HepG2 (cell line): ENCODE data around the gene ZNRD2. TPM values are rescaled to one million over a fixed set of nuclear protein-coding genes. Genes with fewer than 3 reads are reported as not detected.

Source experiments
- ARNT2 ChIP-seq: sonication (generic); formaldehyde crosslinking; IDR thresholded peaks from 2 replicates; pipeline ENCODE4 v1.8.0; 2022; ENCODE audit warnings: mild to moderate bottlenecking, low read depth, missing genetic modification reagents, moderate library complexity
- HOXA5 ChIP-seq: sonication (generic); formaldehyde crosslinking; IDR thresholded peaks from 2 replicates; pipeline ENCODE4 v1.4.0; 2020; ENCODE audit warnings: missing genetic modification reagents
- JUNB ChIP-seq: sonication (generic); formaldehyde crosslinking; IDR thresholded peaks from 2 replicates; pipeline ENCODE4 v1.8.0; 2022; ENCODE audit warnings: missing genetic modification reagents, mild to moderate bottlenecking, borderline replicate concordance
- MED13 ChIP-seq: sonication (generic); formaldehyde crosslinking; IDR thresholded peaks from 2 replicates; pipeline ENCODE4 v1.5.0; 2020; ENCODE audit warnings: missing genetic modification reagents
- MLX ChIP-seq: IDR thresholded peaks from 2 replicates; pipeline ENCODE4 v1.6.1; 2016
- MTA3 ChIP-seq: sonication (generic); formaldehyde crosslinking; IDR thresholded peaks from 2 replicates; pipeline ENCODE4 v1.4.0; 2020; ENCODE audit warnings: missing genetic modification reagents
- PHF8 ChIP-seq: sonication (generic); formaldehyde crosslinking; IDR thresholded peaks from 2 replicates; pipeline ENCODE4 v1.5.0; 2020; ENCODE audit warnings: missing genetic modification reagents
- SMAD9 ChIP-seq: sonication (generic); formaldehyde crosslinking; IDR thresholded peaks from 2 replicates; pipeline ENCODE4 v1.5.1; 2020; ENCODE audit warnings: mild to moderate bottlenecking, missing genetic modification reagents
- SOX6 ChIP-seq, 2 experiments: fragments of 450-650 bp in 1 of 2; sonication (generic) in 1 of 2; formaldehyde crosslinking in 1 of 2; IDR thresholded peaks; 2 replicates each; pipeline versions ENCODE4 v1.4.0 to v1.6.1; 2017 to 2020; ENCODE audit warnings: antibody characterized with exemption in 1 of 2, mild to moderate bottlenecking in 1 of 2, missing genetic modification reagents in 1 of 2
- TFE3 ChIP-seq: IDR thresholded peaks from 2 replicates; pipeline ENCODE4 v1.6.1; 2016
- TIGD3 ChIP-seq: sonication (generic); formaldehyde crosslinking; IDR thresholded peaks from 2 replicates; pipeline ENCODE4 v1.5.1; 2020; ENCODE audit warnings: mild to moderate bottlenecking, missing genetic modification reagents, borderline replicate concordance
- ZBTB14 ChIP-seq: sonication (generic); formaldehyde crosslinking; IDR thresholded peaks from 2 replicates; pipeline ENCODE4 v1.4.0; 2020; ENCODE audit warnings: missing genetic modification reagents
- ZBTB7A ChIP-seq: sonication (generic); formaldehyde crosslinking; IDR thresholded peaks from 2 replicates; pipeline ENCODE4 v1.8.0; 2022; ENCODE audit warnings: mild to moderate bottlenecking, missing genetic modification reagents
- ZFP37 ChIP-seq: sonication (generic); formaldehyde crosslinking; IDR thresholded peaks from 2 replicates; pipeline ENCODE4 v1.4.0; 2020; ENCODE audit warnings: missing genetic modification reagents, borderline replicate concordance
- ZNF597 ChIP-seq: sonication (generic); formaldehyde crosslinking; IDR thresholded peaks from 2 replicates; pipeline ENCODE4 v1.5.0; 2020; ENCODE audit warnings: missing genetic modification reagents
- ZNF710 ChIP-seq: sonication (generic); formaldehyde crosslinking; IDR thresholded peaks from 2 replicates; pipeline ENCODE4 v1.5.0; 2020; ENCODE audit warnings: mild to moderate bottlenecking, missing genetic modification reagents, borderline replicate concordance
- ZNF83 ChIP-seq: sonication (generic); formaldehyde crosslinking; IDR thresholded peaks from 2 replicates; pipeline ENCODE4 v1.4.0; 2020; ENCODE audit warnings: missing genetic modification reagents, mild to moderate bottlenecking, borderline replicate concordance
- ZNF878 ChIP-seq: sonication (generic); formaldehyde crosslinking; IDR thresholded peaks from 2 replicates; pipeline ENCODE4 v1.8.1; 2023; ENCODE audit warnings: mild to moderate bottlenecking, missing genetic modification reagents, moderate library complexity
- polyA plus RNA-seq, 8 experiments: library from polyadenylated mRNA; depleted of rRNA in 3 of 8; stranded (reverse) in 7 of 8; unstranded in 1 of 8; fragments of >200 nt; fragmentation: Illumina TruSeq in 4 of 8; extraction: Trizol in 4 of 8; gene quantifications; 2 replicates each; pipeline versions ENCODE4 v1.2.1 to v1.2.3, GENCODE V29; 2011 to 2016; ENCODE audit warnings: low read depth in 4 of 8, missing spikeins in 1 of 8, mixed read lengths in 1 of 8; ENCODE audit not compliant: insufficient read depth in 1 of 8
- total RNA-seq, 5 experiments: library from RNA; depleted of rRNA; stranded (reverse); fragments of >200 nt; fragmentation: Illumina TruSeq; extraction: Trizol; gene quantifications; 2 replicates each; pipeline ENCODE4 v1.2.3, GENCODE V29; 2016; ENCODE audit warnings: low read depth in 1 of 5
- TF ChIP-seq, protein P1 (sequence below): IDR thresholded peaks from 2 replicates; pipeline ENCODE4 v1.6.1; 2012; ENCODE audit warnings: inconsistent platforms
- TF ChIP-seq, protein P2 (sequence below): sonication (generic); formaldehyde crosslinking; IDR thresholded peaks from 2 replicates; pipeline ENCODE4 v1.8.0; 2022; ENCODE audit warnings: mild to moderate bottlenecking, missing genetic modification reagents, moderate library complexity

Gene ZNRD2
- total and polyA plus RNA-seq, 2 of the 13 experiments (the other 11 are each of a cell fraction or from before 2014, with no cell fraction given): 29.2 to 34.0 TPM

DNA sequence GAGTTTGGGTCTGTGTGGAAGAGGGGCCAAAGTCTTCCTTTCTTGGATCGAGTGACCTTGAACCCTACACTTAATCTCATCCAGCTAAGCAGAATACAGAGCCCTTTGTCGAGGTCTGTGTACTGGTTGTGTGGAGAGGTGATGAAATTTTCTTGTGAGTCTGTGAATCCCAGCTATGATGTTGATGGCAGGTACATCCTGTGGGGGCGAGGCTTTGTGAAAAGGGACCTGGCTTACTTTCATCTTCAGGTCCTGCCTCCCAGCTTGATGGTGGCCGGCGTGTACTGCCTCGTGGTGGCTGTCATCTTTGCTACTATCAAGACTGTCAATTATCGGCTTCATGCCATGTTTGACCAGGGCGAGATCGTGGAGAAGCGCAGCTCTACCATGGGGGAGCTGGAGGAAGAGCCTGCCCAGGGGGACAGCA is 46.3 kb downstream of the ZNRD2 start (continued):
- TF ChIP-seq TIGD3 (CRISPR knock-in tag): no peak
- TF ChIP-seq SMAD9: no peak
- TF ChIP-seq ARNT2: no peak
- TF ChIP-seq HOXA5 (CRISPR knock-in tag): no peak
- no peak for TF ChIP-seq TFE3 (CRISPR knock-in tag)
- no peak for TF ChIP-seq ZNF710 (CRISPR knock-in tag)
- TF ChIP-seq ZNF597: no peak
- no peak for TF ChIP-seq JUNB (CRISPR knock-in tag)
- no peak for TF ChIP-seq ZBTB14 (CRISPR knock-in tag)
- TF ChIP-seq ZNF878 (CRISPR knock-in tag): no peak
- TF ChIP-seq, protein P1, sequence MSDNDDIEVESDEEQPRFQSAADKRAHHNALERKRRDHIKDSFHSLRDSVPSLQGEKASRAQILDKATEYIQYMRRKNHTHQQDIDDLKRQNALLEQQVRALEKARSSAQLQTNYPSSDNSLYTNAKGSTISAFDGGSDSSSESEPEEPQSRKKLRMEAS: no peak
- TF ChIP-seq ZBTB7A (CRISPR knock-in tag): no peak
- no peak for TF ChIP-seq SOX6 (IDR thresholded peaks at IDR 0.05)
- peak; percentile 73; the same call in 1 of the 2 replicates for TF ChIP-seq SOX6 (CRISPR knock-in tag; IDR thresholded peaks at IDR 0.05)
- TF ChIP-seq MLX: 0 out of 2 replicates have a peak, but pooled peaks have one; percentile 23
- no peak for TF ChIP-seq MED13 (CRISPR knock-in tag)
- no peak for TF ChIP-seq PHF8 (CRISPR knock-in tag)
- TF ChIP-seq, protein P2, sequence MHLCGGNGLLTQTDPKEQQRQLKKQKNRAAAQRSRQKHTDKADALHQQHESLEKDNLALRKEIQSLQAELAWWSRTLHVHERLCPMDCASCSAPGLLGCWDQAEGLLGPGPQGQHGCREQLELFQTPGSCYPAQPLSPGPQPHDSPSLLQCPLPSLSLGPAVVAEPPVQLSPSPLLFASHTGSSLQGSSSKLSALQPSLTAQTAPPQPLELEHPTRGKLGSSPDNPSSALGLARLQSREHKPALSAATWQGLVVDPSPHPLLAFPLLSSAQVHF (CRISPR knock-in tag): no peak
- no peak for TF ChIP-seq MTA3 (CRISPR knock-in tag)
- no peak for TF ChIP-seq ZFP37 (CRISPR knock-in tag)
- no peak for TF ChIP-seq ZNF83 (CRISPR knock-in tag)
